GM21360 (cell line): ENCODE results near the gene ASCC1.
"Not testable (repeated sequence)": the region's sequence is repeated elsewhere in the genome, so short reads cannot be mapped to it uniquely, and the experiment has no call there.

Experiments used
- ATAC-seq: cut with Tn5 transposase; IDR thresholded peaks from one replicate; pipeline ENCODE4 v1.9.1; 2021; ENCODE audit warnings: mild to moderate bottlenecking, moderate library complexity; ENCODE audit not compliant: unreplicated experiment

ASCC1 gene

DNA sequence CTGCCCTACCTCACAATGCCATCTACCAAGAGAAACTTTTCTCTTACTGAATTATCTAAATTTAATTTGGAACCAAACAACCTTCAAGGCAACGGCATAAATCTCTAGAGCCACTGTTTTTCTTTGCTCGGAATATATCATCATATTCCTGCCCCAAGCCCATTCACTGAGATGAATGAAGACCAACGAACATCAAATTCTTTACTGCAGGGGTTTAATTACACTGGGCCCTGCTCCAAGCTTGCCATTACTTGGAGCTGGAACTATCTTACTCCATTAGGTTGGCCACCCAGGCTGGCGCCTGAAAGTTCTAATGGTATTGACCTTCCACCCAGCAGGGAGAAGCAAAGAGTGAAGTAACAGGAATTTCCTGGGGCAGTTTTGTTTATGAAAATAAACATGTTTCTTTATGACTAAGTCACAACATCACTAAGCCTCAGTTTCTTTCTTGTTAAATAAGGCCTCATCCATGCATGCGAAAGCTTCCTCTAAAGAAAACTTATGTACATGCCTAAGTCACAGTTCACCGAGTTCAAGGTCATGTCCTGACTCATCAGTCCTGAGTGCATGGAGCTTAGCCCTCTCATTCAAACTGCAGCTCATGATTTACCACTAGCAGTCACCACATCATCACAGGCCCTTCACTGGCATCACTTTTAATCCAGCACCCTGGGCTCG, 42.3 kb downstream of the ASCC1 start:
- ATAC-seq: peak; percentile 56

GRCh38 chr10:72173262-72173618, 42.8 kb downstream of the ASCC1 start:
- no peak for ATAC-seq

GRCh38 chr10:72171175-72171630, 44.9 kb downstream of the ASCC1 start:
- no peak for ATAC-seq

- ATAC-seq: no peak
Observed at GRCh38 chr10:72170733-72171132, 45.3 kb downstream of the ASCC1 start.

DNA sequence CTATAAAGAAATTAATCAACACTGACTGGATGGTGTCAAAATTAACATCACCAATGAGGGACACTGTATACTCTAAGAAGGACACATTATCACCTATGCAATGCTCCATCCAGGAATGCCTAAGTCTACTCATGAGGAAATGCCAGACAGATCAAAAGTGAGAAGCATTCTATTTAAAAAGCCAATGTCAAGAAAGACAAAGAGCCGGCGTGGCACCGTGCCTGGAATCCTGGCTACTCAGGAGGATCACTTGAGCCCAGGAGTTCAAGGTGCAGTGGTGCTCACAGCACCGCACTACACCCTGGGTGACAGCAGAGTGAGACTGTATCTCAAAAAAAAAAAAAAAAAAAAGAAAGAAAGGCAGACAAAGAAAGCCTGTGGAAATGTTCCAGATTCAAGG, 45.8 kb downstream of the ASCC1 start:
- ATAC-seq: no peak

DNA sequence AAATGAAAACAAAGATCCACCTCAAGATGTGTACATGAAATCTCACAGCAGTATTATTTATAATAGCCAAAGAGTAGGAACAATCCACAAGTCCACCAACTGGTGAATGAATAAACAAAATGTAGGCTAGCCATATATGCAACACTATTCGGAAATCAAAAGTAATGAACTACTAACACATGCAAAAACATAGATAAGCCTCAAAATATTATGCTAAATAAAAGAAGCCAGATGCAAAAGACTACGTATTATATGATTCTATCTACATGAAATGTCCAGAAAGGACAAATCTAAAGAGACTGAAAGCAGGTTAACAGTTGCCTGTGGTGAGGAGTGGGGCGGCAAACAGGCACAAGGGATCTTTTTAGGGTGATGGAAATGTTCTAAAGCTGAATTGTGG, 49.0 kb downstream of the ASCC1 start:
- ATAC-seq: no peak

DNA sequence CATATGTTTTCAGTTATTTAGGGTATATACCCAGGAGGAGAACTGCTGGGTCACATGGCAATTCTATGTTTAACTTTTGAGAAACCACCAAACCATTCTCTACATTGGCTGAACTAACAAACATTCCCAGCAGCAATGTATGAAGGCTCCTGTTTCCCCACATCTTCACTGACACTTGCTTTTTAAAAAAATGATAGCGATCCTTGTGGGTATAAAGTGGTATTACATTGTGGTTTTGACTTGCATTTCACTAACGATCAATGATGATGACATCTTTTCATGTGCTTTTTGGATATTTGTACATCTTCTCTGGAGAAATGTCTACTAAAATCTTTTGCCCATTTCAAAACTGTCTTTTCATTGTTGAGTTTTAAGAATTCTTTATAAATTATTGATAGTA, 51.5 kb downstream of the ASCC1 start:
- no peak for ATAC-seq

- ATAC-seq: no peak
Observed at GRCh38 chr10:72162978-72163377, 53.1 kb downstream of the ASCC1 start.

DNA sequence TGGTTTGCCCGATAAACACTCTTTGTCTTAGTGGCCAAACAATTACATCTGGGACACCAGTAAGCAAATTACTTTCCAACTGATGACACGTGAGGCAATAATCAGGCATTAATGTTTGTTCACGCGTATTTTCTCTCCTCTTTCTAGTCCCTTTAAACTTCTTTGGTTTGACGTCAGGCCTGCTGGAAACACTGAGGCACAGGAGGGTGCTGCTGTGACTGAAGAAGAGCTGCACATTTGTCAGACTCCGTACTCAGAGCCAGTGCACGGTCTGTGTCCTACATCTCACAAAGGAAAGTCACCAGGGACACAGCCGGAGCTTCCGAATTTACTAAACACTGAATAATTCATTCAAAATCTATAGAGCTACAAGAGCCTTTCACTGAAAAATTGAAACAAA, 57.9 kb downstream of the ASCC1 start:
- ATAC-seq: no peak

GRCh38 chr10:72156223-72156622, 59.9 kb downstream of the ASCC1 start:
- no peak for ATAC-seq

DNA sequence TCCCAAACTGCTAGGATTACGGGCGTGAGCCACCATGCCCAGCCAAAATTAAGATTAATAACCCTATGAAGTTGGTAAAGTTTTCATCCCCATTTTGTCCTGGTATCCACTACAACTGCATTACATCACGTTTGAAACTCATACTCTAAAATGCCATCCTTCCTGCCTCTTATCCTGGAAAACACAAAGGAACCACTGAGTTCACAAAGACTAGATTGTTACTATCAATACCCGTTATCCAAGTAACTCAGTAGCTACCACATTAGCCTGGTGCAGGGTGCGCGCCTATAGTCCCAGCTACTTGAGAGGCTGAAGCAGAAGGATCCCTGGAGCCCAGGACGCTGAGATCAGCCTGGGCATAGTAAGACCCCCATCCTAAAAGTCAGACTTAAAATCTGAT, 63.8 kb downstream of the ASCC1 start:
- no peak for ATAC-seq

- ATAC-seq: not testable (repeated sequence)
Observed at GRCh38 chr10:72150746-72151478, 65.2 kb downstream of the ASCC1 start.

GRCh38 chr10:72147324-72147584, 68.8 kb downstream of the ASCC1 start:
- not testable (repeated sequence) for ATAC-seq

DNA sequence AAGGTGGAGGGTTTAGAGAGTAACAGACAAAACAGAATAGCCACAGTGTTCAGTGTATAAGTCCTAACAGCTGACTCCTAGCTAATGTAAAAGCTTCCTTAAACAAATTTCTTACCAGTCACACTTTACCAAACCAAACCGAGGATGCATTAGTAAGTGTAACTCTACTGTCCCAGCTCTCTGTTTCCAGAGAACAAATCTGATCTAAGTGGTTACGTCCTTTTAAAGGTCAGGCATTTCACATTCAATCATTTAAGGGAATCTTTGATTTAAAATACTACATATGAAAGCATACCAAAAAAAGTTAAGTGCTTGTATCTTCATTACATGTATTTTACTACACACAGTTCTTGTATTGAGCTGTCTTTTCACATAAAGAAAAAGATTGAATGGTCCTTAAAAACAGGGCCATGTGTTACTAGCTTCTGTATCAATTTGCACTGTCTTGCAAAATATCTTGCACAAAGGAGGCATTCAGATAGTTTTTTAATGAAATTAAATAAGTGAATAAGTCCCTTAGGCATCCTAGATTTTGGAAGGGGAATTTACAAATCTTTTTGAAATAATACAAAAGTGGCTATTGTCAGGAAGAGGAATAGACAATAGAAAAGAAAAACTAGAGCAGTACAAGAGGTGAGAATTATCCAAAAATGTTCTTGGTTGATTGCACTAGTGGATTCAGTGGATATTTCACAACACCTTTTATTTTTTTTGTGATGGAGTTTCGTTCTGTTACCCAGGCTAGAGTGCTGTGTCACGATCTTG, 69.3 kb downstream of the ASCC1 start:
- ATAC-seq: no peak

- ATAC-seq: no peak
Observed at GRCh38 chr10:72146071-72146470, 70.0 kb downstream of the ASCC1 start.

DNA sequence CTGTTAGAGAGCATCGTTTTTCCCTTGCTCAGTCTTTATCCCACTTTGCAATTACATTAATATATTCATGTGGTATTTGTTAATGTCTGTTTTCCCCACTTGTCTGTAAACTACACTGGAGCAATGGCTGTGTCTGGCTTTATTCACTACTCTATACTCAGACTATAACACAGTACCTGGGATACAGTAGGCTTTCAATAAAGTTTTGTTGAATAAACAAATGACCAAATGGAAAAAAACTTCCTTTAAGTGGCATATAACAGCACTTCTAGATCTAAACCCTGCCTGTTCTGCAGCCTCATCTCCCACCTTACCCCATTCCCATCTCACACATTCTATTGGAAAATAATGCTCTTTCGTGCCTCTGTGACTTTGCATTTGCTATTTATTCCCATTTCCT, 70.4 kb downstream of the ASCC1 start:
- ATAC-seq: no peak

DNA sequence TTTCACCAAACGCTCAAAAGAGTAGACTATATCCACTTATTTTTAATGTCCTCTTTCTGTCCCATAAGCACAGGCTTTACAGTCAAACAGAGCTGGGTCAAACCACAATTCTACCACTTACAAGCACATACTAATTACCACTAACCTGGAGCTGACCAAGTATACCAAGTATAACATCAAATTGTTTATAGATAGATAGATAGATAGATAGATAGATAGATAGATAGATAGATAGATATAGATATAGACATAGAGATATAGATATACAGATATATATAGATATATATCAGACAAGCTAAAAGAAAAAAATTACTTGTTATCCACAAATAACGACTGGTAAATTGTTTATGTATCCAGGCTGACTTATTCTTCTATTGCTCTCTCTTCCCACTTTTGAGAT, 75.2 kb downstream of the ASCC1 start:
- ATAC-seq: no peak

GRCh38 chr10:72140174-72140573, 75.9 kb downstream of the ASCC1 start:
- no peak for ATAC-seq

GRCh38 chr10:72137583-72137982, 78.5 kb downstream of the ASCC1 start:
- ATAC-seq: no peak

DNA sequence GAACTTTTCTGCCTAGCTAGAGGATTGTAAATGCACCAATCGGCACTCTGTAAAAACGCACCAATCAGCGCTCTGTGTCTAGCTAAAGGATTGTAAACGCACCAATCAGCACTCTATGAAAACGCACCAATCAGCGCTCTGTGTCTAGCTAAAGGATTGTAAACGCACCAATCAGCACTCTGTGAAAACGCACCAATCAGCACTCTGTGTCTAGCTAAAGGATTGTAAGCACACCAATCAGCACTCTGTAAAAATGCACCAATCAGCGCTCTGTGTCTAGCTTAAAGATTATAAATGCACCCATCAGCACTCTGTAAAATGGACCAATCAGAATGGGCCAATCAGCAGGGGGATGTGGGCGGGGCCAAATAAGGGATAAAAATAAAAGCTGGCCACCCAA, 79.9 kb downstream of the ASCC1 start:
- not testable (repeated sequence) for ATAC-seq

DNA sequence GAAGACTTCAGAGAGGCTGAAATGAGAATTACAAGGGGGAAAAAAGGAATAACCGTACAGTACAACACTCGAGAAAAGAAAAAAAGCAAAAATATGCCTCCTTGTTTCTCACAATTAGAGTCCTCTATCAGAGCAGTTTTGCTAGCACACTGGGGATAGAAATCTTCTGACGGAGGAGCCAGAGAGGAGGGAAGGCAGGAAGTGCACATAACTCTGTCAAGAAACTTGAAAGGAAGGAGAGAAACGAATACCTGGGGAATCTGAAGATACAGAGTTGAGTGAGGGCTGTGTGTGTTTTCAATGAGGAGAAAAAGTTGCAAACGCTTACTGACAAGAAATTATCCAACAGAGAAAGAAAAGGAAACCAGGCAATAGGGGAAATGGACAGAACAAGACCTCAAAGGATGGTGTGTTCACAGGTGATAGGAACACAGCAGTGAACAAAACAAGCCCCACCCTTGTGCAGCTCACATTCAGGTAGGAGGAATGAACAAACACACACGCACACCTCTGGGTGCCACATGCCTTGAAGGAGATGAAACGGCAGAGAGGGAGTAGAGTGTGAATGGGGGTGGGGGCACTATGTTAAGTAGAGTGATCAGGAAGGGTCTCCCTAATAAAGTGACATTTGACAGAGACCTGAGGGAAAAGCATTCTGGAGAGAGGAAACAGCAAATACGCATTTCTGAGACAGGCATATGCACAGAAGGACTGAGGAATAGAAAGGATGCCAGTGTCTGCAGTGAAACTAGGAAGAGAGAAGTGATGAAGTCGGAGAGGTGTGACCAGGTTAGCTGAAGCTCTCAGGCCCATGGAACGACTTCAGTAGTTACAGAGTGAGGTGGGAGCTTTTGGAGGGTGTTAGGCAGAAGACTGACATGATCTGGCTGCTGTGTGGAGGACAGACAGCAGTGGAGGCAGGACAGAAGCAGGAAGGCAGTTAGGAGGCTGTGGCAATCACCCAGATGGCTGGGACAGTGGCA, 81.0 kb downstream of the ASCC1 start:
- ATAC-seq: no peak
